IPS-18c (cell line): ENCODE measurements around the gene KRT3.

Experiments
- H3K4me3 ChIP-seq: 2 replicates; pipeline ENCODE4 v1.7.0; 2013; ENCODE audit warnings: low read depth, mild to moderate bottlenecking, low read length, moderate library complexity; ENCODE audit not compliant: insufficient read depth
- H3K9me3 ChIP-seq: one replicate; pipeline ENCODE4 v1.6.1; 2013; ENCODE audit warnings: mild to moderate bottlenecking, low read length, moderate library complexity; ENCODE audit not compliant: control insufficient read depth, insufficient read depth

KRT3 gene

GRCh38 chr12:52776913-52777395, 19.0 kb downstream of the KRT3 start, which contains the start of gene KRT76:
KRT76 (minus strand) TSS chr12:52777345; CDS start chr12:52777291, 54 bp downstream.
- Histone ChIP-seq H3K4me3 (no peak within 1 kb of the TSS), H3K9me3 (no peaks in the 10 kb centered on the region)

GRCh38 chr12:52776435-52776834, 19.5 kb downstream of the KRT3 start:
- Histone ChIP-seq H3K9me3 (no peaks in the 10 kb centered on the region), H3K4me3 (no peak overlapping the region)

- H3K9me3 ChIP-seq = no peaks in the 10 kb centered on the region
Measured at GRCh38 chr12:52774629-52775250, 21.2 kb downstream of the KRT3 start.

GRCh38 chr12:52772772-52773171, 23.1 kb downstream of the KRT3 start:
- Histone ChIP-seq H3K9me3 (no peaks in the 10 kb centered on the region), H3K4me3 (no peak overlapping the region)

More at GRCh38 chr12:52774629-52775250, 21.2 kb downstream of the KRT3 start:
- no peak overlapping the region for H3K4me3 ChIP-seq

- Histone ChIP-seq H3K4me3 (no peak overlapping the region), H3K9me3 (no peaks in the 10 kb centered on the region)
Measured at GRCh38 chr12:52772188-52772587, 23.7 kb downstream of the KRT3 start.

GRCh38 chr12:52771505-52771904, 24.4 kb downstream of the KRT3 start:
- H3K4me3 ChIP-seq = no peak overlapping the region

GRCh38 chr12:52771088-52771487, 24.8 kb downstream of the KRT3 start:
- Histone ChIP-seq H3K4me3 (no peak overlapping the region), H3K9me3 (no peaks in the 10 kb centered on the region)

More at GRCh38 chr12:52771505-52771904, 24.4 kb downstream of the KRT3 start:
- no peaks in the 10 kb centered on the region for H3K9me3 ChIP-seq

GRCh38 chr12:52769946-52770345, 26.0 kb downstream of the KRT3 start:
- Histone ChIP-seq H3K4me3 (no peak overlapping the region), H3K9me3 (no peaks in the 10 kb centered on the region)

- no peaks in the 10 kb centered on the region for H3K9me3 ChIP-seq
Measured at GRCh38 chr12:52769354-52769753, 26.6 kb downstream of the KRT3 start.

GRCh38 chr12:52768479-52769200, 27.3 kb downstream of the KRT3 start:
- Histone ChIP-seq H3K4me3 (no peak overlapping the region), H3K9me3 (no peaks in the 10 kb centered on the region)

More at GRCh38 chr12:52769354-52769753, 26.6 kb downstream of the KRT3 start:
- H3K4me3 ChIP-seq = no peak overlapping the region

GRCh38 chr12:52767427-52767826, 28.5 kb downstream of the KRT3 start:
- H3K4me3 ChIP-seq = no peak overlapping the region; the same call in 1 of the 2 replicates
- H3K9me3 ChIP-seq = no peaks in the 10 kb centered on the region

- H3K9me3 ChIP-seq = peaks cover under 1% of the 10 kb centered on the region
Measured at GRCh38 chr12:52767020-52767379, 28.9 kb downstream of the KRT3 start.

GRCh38 chr12:52766351-52767019, 29.4 kb downstream of the KRT3 start:
- peaks cover 3% of the 10 kb centered on the region for H3K9me3 ChIP-seq

More at GRCh38 chr12:52767020-52767379, 28.9 kb downstream of the KRT3 start:
- no peak overlapping the region; the same call in 1 of the 2 replicates for H3K4me3 ChIP-seq

GRCh38 chr12:52765702-52766101, 30.2 kb downstream of the KRT3 start:
- Histone ChIP-seq H3K9me3 (peaks cover 4% of the 10 kb centered on the region), H3K4me3 (no peak overlapping the region)

More at GRCh38 chr12:52766351-52767019, 29.4 kb downstream of the KRT3 start:
- H3K4me3 ChIP-seq = no peak overlapping the region

- Histone ChIP-seq H3K4me3 (no peak overlapping the region), H3K9me3 (peaks cover 5% of the 10 kb centered on the region)
Measured at GRCh38 chr12:52763991-52764390, 31.9 kb downstream of the KRT3 start.

- Histone ChIP-seq H3K4me3 (no peak overlapping the region), H3K9me3 (peaks cover 5% of the 10 kb centered on the region)
Measured at GRCh38 chr12:52763036-52763659, 32.8 kb downstream of the KRT3 start.

- H3K4me3 ChIP-seq = no peak overlapping the region
- H3K9me3 ChIP-seq = peaks cover 5% of the 10 kb centered on the region
Measured at GRCh38 chr12:52761802-52762201, 34.1 kb downstream of the KRT3 start.
